GM19099 (cell line): Measurements from ENCODE around the gene APLNR.

ENCODE experiments used
- POLR2A ChIP-seq: IDR thresholded peaks from 3 replicates; pipeline ENCODE4 v1.6.1; 2011; ENCODE audit warnings: low read depth; ENCODE audit not compliant: insufficient read length; ENCODE audit errors: extremely low read depth

Gene APLNR

GRCh38 chr11:57207168-57207567, 29.9 kb downstream of the APLNR start:
- TF ChIP-seq POLR2A, result no peak

DNA sequence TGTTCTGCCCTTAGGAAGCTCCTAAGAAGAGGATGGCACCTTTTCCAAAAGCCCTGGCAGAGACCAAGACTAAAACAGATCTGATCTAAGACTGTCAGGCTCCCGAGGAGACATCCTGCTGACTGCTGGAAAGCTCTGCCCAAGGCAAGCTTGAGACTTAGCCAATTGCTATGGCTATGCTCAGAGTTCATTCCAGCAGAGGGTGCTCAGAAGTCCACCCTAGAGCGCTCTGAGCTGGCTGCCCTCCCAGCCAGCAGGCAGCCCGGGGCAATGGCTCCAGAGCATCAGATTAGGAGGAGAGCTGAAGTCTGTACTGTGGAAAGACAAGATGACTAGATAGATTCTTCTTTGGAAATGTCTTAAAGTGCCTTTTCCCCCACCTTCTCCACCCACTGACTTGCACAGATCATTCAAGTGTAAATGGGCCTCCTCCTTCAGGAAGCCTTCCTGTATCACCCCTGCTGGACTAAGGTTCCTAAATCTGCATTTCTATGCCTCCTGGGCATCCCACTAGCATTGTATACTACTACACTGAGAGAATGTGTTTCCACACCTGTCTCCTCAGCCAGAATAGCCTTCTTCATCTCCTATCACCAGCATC, 31.9 kb downstream of the APLNR start:
- TF ChIP-seq POLR2A, result no peak

- no peak for TF ChIP-seq POLR2A
Measured at GRCh38 chr11:57203882-57204480, 33.1 kb downstream of the APLNR start.

DNA sequence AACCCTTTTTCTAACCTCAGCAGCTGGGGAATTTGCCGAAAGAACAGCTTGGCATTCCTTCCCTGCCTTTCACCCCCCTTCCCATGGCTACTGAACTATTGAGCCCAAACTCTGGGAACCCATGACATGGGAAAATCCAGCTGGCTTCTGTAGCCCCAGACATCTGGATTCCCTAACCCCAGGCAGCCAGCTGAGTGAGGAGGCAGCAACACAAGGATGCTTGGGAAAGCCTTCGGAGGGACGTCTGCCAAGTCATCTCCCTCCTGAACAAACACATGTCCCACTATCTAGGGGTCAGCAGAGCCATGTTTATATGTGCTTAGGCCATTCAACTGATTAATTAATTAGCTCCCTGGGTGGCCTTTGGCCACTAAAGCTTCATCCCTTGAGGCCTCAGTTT, 33.7 kb downstream of the APLNR start:
- no peak for TF ChIP-seq POLR2A

DNA sequence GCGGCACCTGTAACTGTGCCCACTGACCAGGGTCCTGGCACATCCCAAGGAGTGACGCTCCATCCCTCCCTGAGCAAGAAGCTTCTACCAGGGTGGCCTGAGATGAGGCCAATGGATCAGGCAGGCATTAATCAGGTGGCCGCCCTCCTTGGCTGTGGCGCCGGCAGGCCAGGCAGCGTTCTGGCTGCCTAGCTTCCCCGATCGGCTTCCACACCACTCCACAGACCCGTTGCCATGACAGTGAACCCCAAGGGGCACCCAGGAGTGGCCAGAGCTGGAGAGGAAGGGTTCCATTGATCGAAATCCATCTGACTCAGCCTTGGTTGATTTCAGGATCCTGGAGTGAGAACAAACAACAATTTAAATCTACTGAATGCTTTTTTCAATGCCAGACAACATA, 34.8 kb downstream of the APLNR start:
- TF ChIP-seq POLR2A, result no peak

DNA sequence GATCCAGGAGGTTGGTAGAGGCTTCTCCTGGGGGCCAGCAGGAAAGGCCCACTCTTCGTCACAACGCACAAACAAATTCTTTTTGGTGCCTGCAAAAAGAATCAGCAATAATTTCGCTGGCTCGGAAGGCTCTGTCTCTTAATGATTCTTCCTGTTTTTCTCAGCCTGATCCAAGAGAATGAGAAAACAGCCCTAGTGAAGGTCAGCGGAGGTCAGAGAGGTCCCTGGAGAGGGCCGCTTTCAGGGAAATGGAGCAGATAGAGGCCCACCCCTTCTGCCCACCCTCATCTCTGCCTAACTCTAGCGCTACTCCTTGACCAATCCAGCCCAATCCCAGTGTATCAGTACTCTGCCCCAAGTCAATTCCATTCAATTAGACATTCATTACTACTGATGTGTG, 36.1 kb downstream of the APLNR start:
- TF ChIP-seq POLR2A, result no peak

- TF ChIP-seq POLR2A, result no peak
Measured at GRCh38 chr11:57199330-57199729, 37.7 kb downstream of the APLNR start.

DNA sequence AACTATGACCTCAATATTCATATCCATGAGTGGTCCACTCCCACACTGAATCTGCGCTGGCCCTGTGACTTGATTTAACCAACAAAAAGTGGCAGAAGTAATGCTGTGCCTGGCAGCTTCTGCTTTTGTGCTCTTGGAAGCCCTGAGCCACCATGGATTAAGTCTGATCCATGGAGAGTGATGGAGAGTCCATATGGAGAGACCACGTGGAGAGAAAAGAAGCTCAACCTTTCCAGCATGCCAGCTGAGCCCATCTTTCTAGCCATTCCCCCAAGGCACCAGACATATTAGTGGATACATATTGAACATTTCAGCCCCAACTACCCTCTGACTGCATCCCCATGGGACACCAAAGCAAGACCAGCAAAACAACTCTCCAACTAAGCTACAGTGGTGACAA, 39.3 kb downstream of the APLNR start:
- no peak for TF ChIP-seq POLR2A

- TF ChIP-seq POLR2A, result no peak
Measured at GRCh38 chr11:57196596-57196995, 40.5 kb downstream of the APLNR start.

- TF ChIP-seq POLR2A, result no peak
Measured at GRCh38 chr11:57192316-57192715, 44.7 kb downstream of the APLNR start.

GRCh38 chr11:57191311-57192219, 45.5 kb downstream of the APLNR start:
- TF ChIP-seq POLR2A, result no peak

DNA sequence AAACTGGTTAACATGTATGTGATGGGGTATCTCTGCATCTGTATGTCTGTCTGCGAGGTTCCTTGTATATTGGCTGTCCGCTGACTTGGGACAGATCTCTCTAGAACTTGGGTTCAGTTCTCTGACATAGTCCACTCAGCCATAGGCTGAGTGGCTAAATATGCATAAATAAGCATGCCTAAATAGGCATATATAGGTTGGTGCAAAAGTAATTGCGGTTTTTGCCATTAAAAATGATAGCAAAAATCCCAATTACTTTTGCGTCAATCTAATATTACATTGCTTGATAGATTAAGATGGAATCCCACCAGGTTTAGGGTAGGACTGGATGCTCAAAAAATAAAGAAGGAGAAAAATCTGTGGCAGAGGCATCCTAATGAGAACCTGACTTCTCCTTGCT, 46.5 kb downstream of the APLNR start:
- no peak for TF ChIP-seq POLR2A
